MM.1S (cell line): Measurements from ENCODE around the gene KIFAP3.
"Not testable (repeated sequence)": the region's sequence is repeated elsewhere in the genome, so short reads cannot be mapped to it uniquely, and the experiment has no call there.

Experiments
- DNase-seq: peaks from one replicate; pipeline ENCODE4 v3.0.0-alpha.2; 2015
- H2AFZ ChIP-seq: fragments of 300-600 bp; sonication (generic); 2 replicates; pipeline ENCODE4 v1.6.0; 2016; ENCODE audit warnings: antibody characterized with exemption, low read length
- H3F3A ChIP-seq: fragments of 300-600 bp; sonication (generic); 2 replicates; pipeline ENCODE4 v1.6.1; 2016; ENCODE audit warnings: mild to moderate bottlenecking, antibody characterized with exemption, low read length, moderate library complexity, mixed read lengths; ENCODE audit not compliant: insufficient read depth
- H3K27ac ChIP-seq: fragments of 300-600 bp; sonication (generic); 2 replicates; pipeline ENCODE4 v1.5.1; 2016; ENCODE audit warnings: mild to moderate bottlenecking, low read length
- H3K27me3 ChIP-seq: fragments of 300-600 bp; sonication (generic); replicated peaks from 2 replicates; pipeline ENCODE4 v1.6.0; 2016; ENCODE audit warnings: low read length; ENCODE audit not compliant: insufficient read depth
- H3K36me3 ChIP-seq: fragments of 300-600 bp; sonication (generic); replicated peaks from 2 replicates; pipeline ENCODE4 v1.6.1; 2016; ENCODE audit warnings: mild to moderate bottlenecking, low read length, mixed read lengths; ENCODE audit not compliant: insufficient read depth
- H3K4me1 ChIP-seq: fragments of 300-600 bp; sonication (generic); 2 replicates; pipeline ENCODE4 v1.6.1; 2016; ENCODE audit warnings: low read length, mixed read lengths
- H3K4me2 ChIP-seq: fragments of 300-600 bp; sonication (generic); 2 replicates; pipeline ENCODE4 v1.6.0; 2016; ENCODE audit warnings: low read depth, low read length
- H3K4me3 ChIP-seq: fragments of 300-600 bp; sonication (generic); 2 replicates; pipeline ENCODE4 v1.5.1; 2016; ENCODE audit warnings: low read length, mixed read lengths
- H3K79me2 ChIP-seq: fragments of 300-600 bp; sonication (generic); 2 replicates; pipeline ENCODE4 v1.6.1; 2016; ENCODE audit warnings: mixed run types, low read length, mixed read lengths
- H3K9ac ChIP-seq: fragments of 300-600 bp; sonication (generic); 2 replicates; pipeline ENCODE4 v1.6.1; 2016; ENCODE audit warnings: low read length, mixed read lengths
- H3K9me2 ChIP-seq: fragments of 300-600 bp; sonication (generic); replicated peaks from 2 replicates; pipeline ENCODE4 v1.6.1; 2016; ENCODE audit warnings: mild to moderate bottlenecking, low read length, mixed read lengths; ENCODE audit not compliant: insufficient read depth
- H3K9me3 ChIP-seq: fragments of 300-600 bp; sonication (generic); replicated peaks from 2 replicates; pipeline ENCODE4 v1.6.1; 2016; ENCODE audit warnings: mild to moderate bottlenecking, low read length, mixed read lengths; ENCODE audit not compliant: insufficient read depth
- H4K20me1 ChIP-seq: fragments of 300-600 bp; sonication (generic); 2 replicates; pipeline ENCODE4 v1.6.1; 2016; ENCODE audit warnings: mild to moderate bottlenecking, low read length, moderate library complexity, mixed read lengths; ENCODE audit not compliant: insufficient read depth
- CTCF ChIP-seq: fragments of 300-600 bp; sonication (generic); IDR thresholded peaks from 2 replicates; pipeline ENCODE4 v1.5.1; 2016; ENCODE audit warnings: antibody characterized with exemption, low read length, mixed read lengths
- EZH2 ChIP-seq: fragments of 300-600 bp; sonication (generic); optimal IDR thresholded peaks from 2 replicates; pipeline ENCODE3; 2017; ENCODE audit warnings: low read depth, mild to moderate bottlenecking, antibody characterized with exemption, low read length, mixed read lengths
- EZH2phosphoT487 ChIP-seq: fragments of 300-600 bp; sonication (generic); IDR thresholded peaks from 2 replicates; pipeline ENCODE4 v1.6.1; 2018; ENCODE audit warnings: antibody characterized with exemption, low read length

Gene KIFAP3

GRCh38 chr1:169873582-169874199 lies 200.8 kb downstream of the KIFAP3 start:
- Histone ChIP-seq H4K20me1 (no peaks in the 10 kb centered on the region), H3K36me3 (0 out of 2 replicates have a peak, but pooled peaks cover 27% of the 10 kb centered on the region), H3F3A (no peaks in the 10 kb centered on the region), H3K4me3 (no peak overlapping the region), H3K4me1 (no peaks in the 10 kb centered on the region), H2AFZ (no peak overlapping the region), H3K79me2 (0 out of 2 replicates have a peak, but pooled peaks cover 3% of the 10 kb centered on the region), H3K27me3 (no peaks in the 10 kb centered on the region), H3K9me3 (no peaks in the 10 kb centered on the region), H3K9me2 (no peaks in the 10 kb centered on the region), H3K27ac (no peak overlapping the region), H3K4me2 (no peak overlapping the region), H3K9ac (no peak overlapping the region)
- TF ChIP-seq EZH2 = no peak
- no peak for TF ChIP-seq CTCF
- TF ChIP-seq EZH2phosphoT487 = no peak
- DNase-seq = no peak

- Histone ChIP-seq H3K36me3 (peaks cover 33% of the 10 kb centered on the region; the same call in 1 of the 2 replicates), H2AFZ (no peak overlapping the region), H3K4me3 (no peak overlapping the region), H3K27ac (no peak overlapping the region), H3K4me1 (no peaks in the 10 kb centered on the region), H3F3A (no peaks in the 10 kb centered on the region), H3K9me2 (no peaks in the 10 kb centered on the region), H3K27me3 (no peaks in the 10 kb centered on the region), H3K79me2 (0 out of 2 replicates have a peak, but pooled peaks cover 3% of the 10 kb centered on the region), H3K9me3 (no peaks in the 10 kb centered on the region), H3K4me2 (no peak overlapping the region), H4K20me1 (no peaks in the 10 kb centered on the region), H3K9ac (no peak overlapping the region)
- DNase-seq = no peak
- TF ChIP-seq EZH2 (no peak), EZH2phosphoT487 (no peak), CTCF (no peak)
Measured at GRCh38 chr1:169872906-169873305, 201.6 kb downstream of the KIFAP3 start.

- not testable (repeated sequence) for H3K4me1 ChIP-seq, H2AFZ ChIP-seq, H3K4me2 ChIP-seq, DNase-seq, H3K9me2 ChIP-seq, H3F3A ChIP-seq, H3K27ac ChIP-seq, H3K79me2 ChIP-seq, H3K4me3 ChIP-seq, H3K9ac ChIP-seq, H4K20me1 ChIP-seq, H3K9me3 ChIP-seq, H3K27me3 ChIP-seq
- H3K36me3 ChIP-seq = peaks cover 40% of the 10 kb centered on the region; the same call in 1 of the 2 replicates
Measured at GRCh38 chr1:169871988-169872387, 202.5 kb downstream of the KIFAP3 start.
